Mesendoderm (in vitro differentiated cells): Measurements from ENCODE around the gene SORCS2.

Source experiments
- DNase-seq: peaks from one replicate; pipeline ENCODE4 v3.0.0; 2013
- H2AK5ac ChIP-seq: 2 replicates; pipeline ENCODE4 v1.6.1; 2013; ENCODE audit warnings: low read length, inconsistent platforms
- H2BK120ac ChIP-seq: 2 replicates; pipeline ENCODE4 v1.6.1; 2013; ENCODE audit warnings: low read depth, mild to moderate bottlenecking, low read length, moderate library complexity, mixed read lengths
- H2BK15ac ChIP-seq: replicated peaks from 2 replicates; pipeline ENCODE4 v1.6.1; 2013; ENCODE audit warnings: low read depth, mild to moderate bottlenecking, moderate library complexity
- H2BK5ac ChIP-seq: 2 replicates; pipeline ENCODE4 v1.6.1; 2013; ENCODE audit warnings: low read length, inconsistent platforms
- H3K18ac ChIP-seq: 2 replicates; pipeline ENCODE4 v1.6.1; 2013; ENCODE audit warnings: mild to moderate bottlenecking, low read length, mixed read lengths
- H3K23ac ChIP-seq: one replicate; pipeline ENCODE4 v1.6.1; 2013; ENCODE audit warnings: low read length
- H3K27ac ChIP-seq: 2 replicates; pipeline ENCODE4 v1.5.1; 2013; ENCODE audit warnings: low read depth, mild to moderate bottlenecking, inconsistent platforms, low read length, moderate library complexity
- H3K27me3 ChIP-seq: 2 replicates; pipeline ENCODE4 v1.6.1; 2013; ENCODE audit warnings: low read length, control low read depth, mild to moderate bottlenecking, inconsistent platforms; ENCODE audit not compliant: insufficient read depth, poor library complexity
- H3K36me3 ChIP-seq: 2 replicates; pipeline ENCODE4 v1.6.1; 2013; ENCODE audit warnings: low read length, inconsistent platforms; ENCODE audit not compliant: control insufficient read depth, insufficient read depth
- H3K4ac ChIP-seq: one replicate; pipeline ENCODE4 v1.6.1; 2013; ENCODE audit warnings: low read depth, mild to moderate bottlenecking, low read length, moderate library complexity
- H3K4me1 ChIP-seq: 2 replicates; pipeline ENCODE4 v1.6.1; 2013; ENCODE audit warnings: low read depth, low read length, inconsistent platforms; ENCODE audit not compliant: control insufficient read depth
- H3K4me2 ChIP-seq: 2 replicates; pipeline ENCODE4 v1.6.1; 2013; ENCODE audit warnings: low read length
- H3K4me3 ChIP-seq: 2 replicates; pipeline ENCODE4 v1.5.1; 2013; ENCODE audit warnings: mild to moderate bottlenecking, low read length
- H3K56ac ChIP-seq: one replicate; pipeline ENCODE4 v1.6.1; 2013; ENCODE audit warnings: low read length
- H3K79me1 ChIP-seq: 2 replicates; pipeline ENCODE4 v1.6.1; 2013; ENCODE audit warnings: low read length, inconsistent platforms
- H3K79me2 ChIP-seq: 2 replicates; pipeline ENCODE4 v1.6.1; 2013; ENCODE audit warnings: mild to moderate bottlenecking, low read length; ENCODE audit not compliant: control insufficient read depth, insufficient read depth
- H3K9ac ChIP-seq: 2 replicates; pipeline ENCODE4 v1.6.1; 2013; ENCODE audit warnings: low read length, inconsistent platforms
- H4K5ac ChIP-seq: one replicate; pipeline ENCODE4 v1.6.1; 2013; ENCODE audit warnings: low read length
- H4K8ac ChIP-seq: one replicate; pipeline ENCODE4 v1.6.1; 2013; ENCODE audit warnings: low read depth, mild to moderate bottlenecking, control low read depth, low read length, moderate library complexity
- WGBS: extraction: QIAGEN DNeasy Blood & Tissue Kit; methylation state at CpG from one replicate; pipeline ENCODE4 v1.1.7; 2013; ENCODE audit warnings: low lambda C conversion rate, missing lambda C conversion rate; ENCODE audit not compliant: insufficient coverage; ENCODE audit errors: extremely low coverage; 5-methylcytosine and 5-hydroxymethylcytosine counted together

Gene SORCS2

DNA sequence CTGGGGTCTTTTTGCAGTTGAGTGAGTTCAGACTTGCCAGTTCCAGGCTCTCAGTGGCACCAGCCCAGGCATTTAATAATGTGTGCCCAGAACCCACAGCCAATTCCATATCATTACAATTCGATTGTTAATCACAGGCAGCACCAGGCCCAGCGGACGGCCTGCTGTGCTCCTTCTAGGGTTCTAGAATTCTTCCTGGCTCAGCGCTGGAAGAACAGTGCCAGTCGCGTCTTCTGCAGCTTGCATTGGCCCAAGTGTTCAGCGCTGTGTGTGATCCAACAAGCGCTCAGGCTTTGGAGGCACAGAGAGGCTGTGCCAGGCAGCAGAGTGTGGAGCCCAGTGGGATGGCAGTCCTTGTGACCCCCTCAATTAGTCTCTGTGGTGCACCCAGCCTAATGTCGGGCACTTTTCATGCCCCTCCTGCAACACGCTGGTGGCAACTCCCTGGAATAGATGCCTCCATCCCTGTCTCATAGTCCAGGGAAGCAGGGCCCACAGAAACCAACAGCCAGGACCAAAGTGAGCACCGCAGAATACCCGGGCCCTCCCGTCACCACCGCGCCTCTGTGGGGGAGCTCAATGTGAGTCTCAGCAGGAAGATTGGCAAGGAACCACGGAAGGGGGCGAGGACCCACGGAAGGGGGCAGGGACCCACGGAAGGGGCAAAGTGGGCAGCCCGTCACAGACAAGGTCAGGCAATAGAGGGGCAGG, 554.2 kb downstream of the SORCS2 start:
- Histone ChIP-seq H3K27ac (no peak overlapping the region), H3K4me2 (no peak overlapping the region), H3K56ac (no peak overlapping the region), H3K9ac (no peak overlapping the region), H3K23ac (no peak overlapping the region), H3K4me3 (no peak overlapping the region), H4K5ac (no peak overlapping the region), H2BK120ac (no peak overlapping the region), H3K4ac (no peak overlapping the region), H2BK5ac (no peak overlapping the region), H3K79me2 (no peaks in the 10 kb centered on the region), H3K79me1 (no peaks in the 10 kb centered on the region), H2AK5ac (no peak overlapping the region), H2BK15ac (no peak overlapping the region), H3K27me3 (no peaks in the 10 kb centered on the region), H4K8ac (no peak overlapping the region), H3K4me1 (no peaks in the 10 kb centered on the region), H3K36me3 (no peaks in the 10 kb centered on the region), H3K18ac (no peak overlapping the region)
- WGBS, result no CpG with 5 or more reads among the region's 20 CpGs
- DNase-seq, result no peak

DNA sequence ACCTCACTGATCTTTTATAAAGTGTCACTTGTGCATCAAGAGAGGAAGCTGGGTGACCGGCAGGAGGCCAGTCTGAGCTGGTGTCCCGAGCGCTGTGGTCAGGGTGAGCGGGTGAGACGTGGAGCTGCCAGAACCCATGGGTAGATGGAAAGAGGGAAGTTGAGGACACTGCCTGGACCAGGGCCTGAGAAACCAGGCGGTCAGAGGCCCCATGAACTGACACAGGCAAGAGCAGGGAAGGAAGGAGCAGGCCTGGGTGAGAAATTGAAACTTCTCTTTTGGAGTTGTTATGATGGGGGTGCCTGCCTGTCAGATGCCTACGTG, 554.7 kb downstream of the SORCS2 start:
- Histone ChIP-seq H2BK5ac (no peak overlapping the region), H2BK120ac (no peak overlapping the region), H3K27me3 (no peaks in the 10 kb centered on the region), H3K18ac (no peak overlapping the region), H3K23ac (no peak overlapping the region), H3K4me1 (no peaks in the 10 kb centered on the region), H3K79me1 (no peaks in the 10 kb centered on the region), H3K9ac (no peak overlapping the region), H3K4ac (no peak overlapping the region), H4K5ac (no peak overlapping the region), H3K4me3 (no peak overlapping the region), H3K79me2 (no peaks in the 10 kb centered on the region), H3K56ac (no peak overlapping the region), H2AK5ac (no peak overlapping the region), H3K36me3 (no peaks in the 10 kb centered on the region), H2BK15ac (no peak overlapping the region), H3K27ac (no peak overlapping the region), H3K4me2 (no peak overlapping the region), H4K8ac (no peak overlapping the region)
- WGBS, result no CpG with 5 or more reads among the region's 7 CpGs
- DNase-seq, result no peak

DNA sequence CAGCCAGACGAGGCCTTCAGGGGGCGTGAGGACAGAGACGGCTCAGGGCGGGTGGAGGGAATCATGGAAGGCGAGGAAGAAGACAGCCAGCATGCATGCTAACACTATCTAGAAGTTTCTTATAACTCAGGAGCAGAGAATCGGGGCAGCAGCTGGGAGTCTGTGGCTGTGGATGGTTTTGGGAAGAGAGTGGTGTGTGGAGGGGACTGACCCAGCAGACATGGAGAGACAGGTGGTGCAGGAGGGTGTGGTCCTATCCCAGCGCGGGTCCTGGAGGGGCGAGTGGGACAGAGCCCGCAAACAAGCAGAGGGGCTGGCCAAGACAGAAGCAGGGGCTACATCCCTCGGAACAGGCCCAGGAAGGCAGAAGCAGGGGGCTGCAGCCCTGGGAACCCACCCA, 555.2 kb downstream of the SORCS2 start:
- no peak overlapping the region for H3K4me3 ChIP-seq
- DNase-seq, result no peak
- H2BK15ac ChIP-seq, result no peak overlapping the region
- no peak overlapping the region for H3K9ac ChIP-seq
- no CpG with 5 or more reads among the region's 11 CpGs for WGBS
- H2AK5ac ChIP-seq, result no peak overlapping the region
- H3K27ac ChIP-seq, result no peak overlapping the region
- H2BK120ac ChIP-seq, result no peak overlapping the region
- no peaks in the 10 kb centered on the region for H3K79me2 ChIP-seq
- no peak overlapping the region for H2BK5ac ChIP-seq
- H3K27me3 ChIP-seq, result no peaks in the 10 kb centered on the region
- no peak overlapping the region for H3K4me2 ChIP-seq
- no peaks in the 10 kb centered on the region for H3K36me3 ChIP-seq
- H4K5ac ChIP-seq, result no peak overlapping the region
- H3K79me1 ChIP-seq, result no peaks in the 10 kb centered on the region
- no peak overlapping the region for H3K23ac ChIP-seq
- H3K4me1 ChIP-seq, result no peaks in the 10 kb centered on the region
- H3K56ac ChIP-seq, result no peak overlapping the region
- no peak overlapping the region for H3K18ac ChIP-seq
- H3K4ac ChIP-seq, result no peak overlapping the region
- H4K8ac ChIP-seq, result no peak overlapping the region

DNA sequence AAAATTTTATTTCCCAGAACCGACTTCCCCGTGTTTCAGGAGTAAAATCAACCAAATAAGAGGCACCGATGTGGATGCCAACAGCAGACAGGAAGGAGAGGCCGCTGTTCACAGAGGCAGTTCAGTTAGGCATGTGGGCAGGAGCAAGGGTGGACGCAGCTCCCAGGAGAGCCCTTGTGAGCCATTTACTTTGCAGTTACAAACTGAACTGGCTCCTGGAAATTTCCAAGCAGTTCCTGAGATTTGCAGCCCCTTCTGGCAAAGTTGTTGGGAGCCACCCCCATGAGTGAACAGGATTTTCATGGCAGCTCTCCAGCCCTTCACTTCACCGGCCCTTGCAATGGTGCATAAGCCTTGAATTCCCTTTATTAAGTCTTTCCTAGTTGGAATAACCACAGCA, 558.2 kb downstream of the SORCS2 start:
- DNase-seq, result no peak
- no peak overlapping the region for H2BK15ac ChIP-seq
- no peaks in the 10 kb centered on the region for H3K4me1 ChIP-seq
- no peak overlapping the region for H3K4ac ChIP-seq
- H2BK5ac ChIP-seq, result no peak overlapping the region
- no peak overlapping the region for H3K4me2 ChIP-seq
- H3K27me3 ChIP-seq, result no peaks in the 10 kb centered on the region
- no peak overlapping the region for H2AK5ac ChIP-seq
- H3K4me3 ChIP-seq, result no peak overlapping the region
- no peak overlapping the region for H3K56ac ChIP-seq
- H3K79me1 ChIP-seq, result no peaks in the 10 kb centered on the region
- no peaks in the 10 kb centered on the region for H3K79me2 ChIP-seq
- no peak overlapping the region for H3K9ac ChIP-seq
- H2BK120ac ChIP-seq, result no peak overlapping the region
- no peaks in the 10 kb centered on the region for H3K36me3 ChIP-seq
- WGBS, result no CpG with 5 or more reads among the region's 6 CpGs
- H4K8ac ChIP-seq, result no peak overlapping the region
- H3K23ac ChIP-seq, result no peak overlapping the region
- no peak overlapping the region for H3K18ac ChIP-seq
- H4K5ac ChIP-seq, result no peak overlapping the region
- H3K27ac ChIP-seq, result no peak overlapping the region

DNA sequence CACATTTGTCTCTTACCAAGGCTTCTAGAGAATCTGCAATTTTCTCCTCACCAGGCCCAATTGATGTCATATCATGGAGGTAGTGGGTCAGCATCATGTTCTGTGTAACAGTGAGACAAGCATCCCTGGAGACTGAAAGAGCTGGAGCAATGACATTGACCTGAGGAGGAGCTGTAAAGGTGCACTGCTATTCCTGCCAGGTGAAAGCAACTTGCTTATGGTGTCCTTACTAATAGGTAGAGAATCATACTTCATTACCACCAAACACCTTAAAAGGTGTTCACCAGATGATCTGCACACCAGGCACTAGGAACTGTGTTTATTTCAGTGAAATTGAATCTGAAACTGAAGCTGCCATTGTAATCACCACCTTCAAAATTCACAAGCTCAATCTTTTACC, 558.6 kb downstream of the SORCS2 start:
- Histone ChIP-seq H3K79me1 (no peaks in the 10 kb centered on the region), H3K4me3 (no peak overlapping the region), H3K23ac (no peak overlapping the region), H3K36me3 (no peaks in the 10 kb centered on the region), H3K56ac (no peak overlapping the region), H3K79me2 (no peaks in the 10 kb centered on the region), H4K5ac (no peak overlapping the region), H3K4me2 (no peak overlapping the region), H3K27me3 (no peaks in the 10 kb centered on the region), H3K4me1 (no peaks in the 10 kb centered on the region), H2BK15ac (no peak overlapping the region), H3K27ac (no peak overlapping the region), H3K4ac (no peak overlapping the region), H2BK5ac (no peak overlapping the region), H3K9ac (no peak overlapping the region), H4K8ac (no peak overlapping the region), H2AK5ac (no peak overlapping the region), H2BK120ac (no peak overlapping the region), H3K18ac (no peak overlapping the region)
- DNase-seq, result no peak

DNA sequence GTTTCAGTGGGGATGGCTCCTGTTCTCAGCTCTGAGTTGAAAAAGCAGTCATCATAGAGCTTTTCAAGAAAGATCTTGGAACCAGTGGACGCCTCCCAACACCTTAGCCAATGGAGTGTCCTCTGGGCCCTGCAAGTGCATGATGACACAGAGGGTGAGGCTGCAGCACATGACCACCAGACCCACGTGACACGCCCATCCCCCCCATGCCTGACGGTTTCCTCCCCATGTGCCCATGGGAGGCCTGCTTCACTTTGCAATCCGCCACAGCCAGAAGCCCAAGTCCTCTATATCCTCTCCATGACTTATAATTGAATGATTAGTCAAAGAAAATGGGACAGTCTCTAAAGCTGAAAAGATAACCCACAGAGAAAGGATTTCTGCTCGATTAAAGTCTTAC, 560.3 kb downstream of the SORCS2 start:
- no peak overlapping the region for H2BK120ac ChIP-seq
- H3K4me2 ChIP-seq, result no peak overlapping the region
- H3K4me3 ChIP-seq, result no peak overlapping the region
- no peaks in the 10 kb centered on the region for H3K79me2 ChIP-seq
- no peak overlapping the region for H3K27ac ChIP-seq
- H3K79me1 ChIP-seq, result no peaks in the 10 kb centered on the region
- DNase-seq, result no peak
- no peaks in the 10 kb centered on the region for H3K27me3 ChIP-seq
- no peak overlapping the region for H3K56ac ChIP-seq
- H3K18ac ChIP-seq, result no peak overlapping the region
- H3K9ac ChIP-seq, result no peak overlapping the region
- no peak overlapping the region for H2BK15ac ChIP-seq
- H4K8ac ChIP-seq, result no peak overlapping the region
- H2AK5ac ChIP-seq, result no peak overlapping the region
- no peak overlapping the region for H4K5ac ChIP-seq
- no peak overlapping the region for H2BK5ac ChIP-seq
- no CpG with 5 or more reads among the region's 6 CpGs for WGBS
- H3K36me3 ChIP-seq, result no peaks in the 10 kb centered on the region
- H3K4me1 ChIP-seq, result no peaks in the 10 kb centered on the region
- H3K4ac ChIP-seq, result no peak overlapping the region
- no peak overlapping the region for H3K23ac ChIP-seq
